HG03103 (cell line): ENCODE data around the gene GTSF1L.

ENCODE experiments used
- ATAC-seq: cut with Tn5 transposase; IDR thresholded peaks from one replicate; pipeline ENCODE4 v1.9.1; 2021; ENCODE audit warnings: low read depth; ENCODE audit not compliant: unreplicated experiment

Gene GTSF1L

DNA sequence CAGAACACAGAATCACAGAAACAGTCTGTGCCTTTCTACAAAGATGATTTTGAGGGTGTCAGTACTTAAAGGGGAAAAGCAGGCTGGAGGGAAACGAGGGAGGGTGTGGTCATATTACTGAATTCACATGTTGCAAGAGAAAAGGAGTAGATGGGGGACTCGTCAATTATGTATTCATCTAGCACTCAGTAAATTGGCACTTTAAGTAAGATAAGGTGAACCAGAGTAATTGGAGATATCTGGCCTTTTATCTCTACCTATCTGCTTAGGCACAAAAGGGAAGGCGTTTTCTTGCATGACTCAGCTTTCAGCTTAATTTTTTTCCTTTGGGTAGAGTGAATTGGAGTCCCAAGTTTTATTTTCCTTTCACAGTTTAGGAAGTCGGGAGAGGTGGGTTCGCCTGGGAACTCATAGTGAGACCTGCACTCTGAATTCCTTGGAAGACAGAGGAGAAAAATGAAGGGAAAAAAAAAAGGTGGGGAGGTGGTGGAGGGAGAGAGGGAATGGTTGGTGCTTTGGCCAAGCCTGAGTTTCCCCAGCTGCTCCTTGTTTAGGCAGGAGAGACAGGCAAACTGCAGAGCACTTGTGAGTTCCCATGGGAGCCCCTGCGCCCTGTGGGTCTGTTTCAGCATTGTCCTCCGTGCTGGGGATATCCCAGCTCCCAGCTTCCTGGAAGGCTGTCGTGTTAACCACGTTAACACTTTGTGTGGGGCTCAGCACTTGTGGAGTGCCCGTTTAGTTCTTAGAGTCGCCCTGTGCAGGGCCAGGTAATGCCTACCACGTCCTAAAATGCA, 19.7 kb upstream of the GTSF1L start:
- no peak for ATAC-seq

DNA sequence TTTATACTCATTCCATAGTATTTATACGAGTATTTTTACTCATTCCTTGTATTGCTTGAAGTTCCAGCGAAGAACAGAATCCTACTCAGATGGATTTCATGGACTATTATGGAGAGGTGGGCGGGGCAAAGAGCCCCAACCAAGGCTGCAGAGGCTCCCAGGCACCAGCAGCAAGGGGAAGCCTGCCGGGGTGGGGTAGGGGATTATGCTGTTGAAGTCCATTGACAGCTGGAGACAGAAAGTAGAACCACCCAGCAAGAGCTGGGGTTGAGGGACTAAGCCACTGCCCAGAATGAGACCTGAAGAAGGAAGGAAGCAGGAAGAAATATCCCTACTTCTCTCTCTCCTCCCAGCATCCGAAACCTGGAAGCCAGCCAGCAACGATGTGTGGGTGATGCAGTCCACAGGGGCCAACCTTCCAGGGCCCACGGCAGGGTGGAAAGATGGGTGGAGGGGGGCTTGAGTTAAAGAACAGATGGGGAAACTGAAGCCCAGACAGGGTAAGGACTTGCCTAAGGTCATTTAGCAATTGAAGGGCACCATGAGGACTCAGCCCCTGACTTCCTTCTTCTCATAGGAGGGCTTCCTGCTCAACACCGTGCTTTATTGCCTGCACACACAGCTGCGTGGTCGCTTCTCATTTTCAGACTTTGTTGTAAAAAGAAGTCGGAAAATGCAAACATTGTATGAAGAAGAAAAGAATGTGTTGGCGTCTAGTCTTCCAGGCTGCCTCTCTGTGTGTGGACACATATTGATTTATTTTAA, 18.3 kb upstream of the GTSF1L start:
- ATAC-seq: no peak

DNA sequence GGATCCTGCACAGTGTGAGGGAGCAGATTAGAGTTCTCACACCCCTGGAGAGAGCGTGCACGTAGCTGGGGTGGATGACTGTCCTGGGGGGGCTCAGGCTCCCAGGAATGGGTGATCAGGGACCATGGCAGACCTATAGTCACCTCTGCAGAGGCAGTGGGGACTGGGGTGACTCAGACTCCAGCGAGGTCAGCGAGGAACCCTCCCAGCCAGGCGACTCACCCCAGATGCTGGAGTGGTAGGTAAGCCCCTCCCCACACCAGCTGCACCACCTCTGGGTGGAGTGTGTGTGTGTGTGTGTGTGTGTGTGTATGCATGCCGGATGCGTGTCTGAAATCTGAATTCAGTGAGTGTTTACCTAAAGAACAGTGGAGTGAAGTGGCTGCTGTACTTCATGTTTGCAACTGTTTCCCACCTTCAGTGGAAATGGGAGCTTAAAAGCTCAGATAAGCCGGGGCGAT, 17.4 kb upstream of the GTSF1L start:
- no peak for ATAC-seq

DNA sequence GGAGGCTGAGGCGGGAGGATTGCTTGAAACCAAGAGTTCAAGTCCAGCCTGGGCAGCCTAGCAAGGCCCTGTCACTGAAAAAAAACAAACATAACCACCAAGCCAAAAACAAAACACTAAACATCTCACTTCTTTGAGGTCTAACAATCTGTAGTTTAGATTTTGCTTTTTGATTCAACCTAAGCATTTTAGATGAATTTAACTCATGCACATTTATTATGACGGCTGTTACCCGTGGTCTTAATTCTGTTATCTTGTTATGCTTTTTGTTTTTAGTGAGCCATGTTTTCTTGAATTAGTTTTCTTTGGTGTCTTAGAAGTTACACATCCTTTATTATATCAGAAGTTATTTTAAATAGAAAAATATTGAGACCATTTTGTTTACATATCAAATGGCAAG, 13.8 kb upstream of the GTSF1L start:
- ATAC-seq: no peak

DNA sequence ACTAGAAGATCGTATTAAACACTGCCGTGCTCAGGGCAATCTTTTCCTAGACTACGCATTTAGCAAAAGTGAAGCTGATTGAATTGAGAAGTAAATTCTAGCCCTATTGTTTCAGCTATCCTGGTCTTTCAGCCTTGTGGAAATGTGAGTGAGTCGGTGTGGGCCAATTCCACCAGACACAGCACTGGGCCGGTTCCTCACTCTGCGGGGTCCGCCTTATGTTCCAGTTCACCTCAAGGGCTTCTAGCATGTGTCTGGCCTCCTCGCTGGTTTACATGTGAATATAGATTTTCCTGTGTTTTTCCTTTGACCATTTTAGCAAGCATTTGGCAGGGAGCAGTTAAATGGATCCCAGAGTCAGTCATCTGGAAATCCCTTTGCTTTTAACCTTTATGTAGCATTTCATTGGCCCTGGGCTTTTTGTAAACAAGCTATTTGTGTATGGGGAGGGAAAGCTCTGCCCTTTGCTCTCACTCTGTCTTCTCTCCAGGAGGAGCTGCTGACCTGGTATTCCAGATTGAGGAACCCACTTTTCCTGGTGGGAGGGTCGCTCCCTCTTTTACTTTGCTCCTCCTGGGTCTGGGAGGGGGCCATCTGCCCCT, 12.4 kb upstream of the GTSF1L start:
- no peak for ATAC-seq

DNA sequence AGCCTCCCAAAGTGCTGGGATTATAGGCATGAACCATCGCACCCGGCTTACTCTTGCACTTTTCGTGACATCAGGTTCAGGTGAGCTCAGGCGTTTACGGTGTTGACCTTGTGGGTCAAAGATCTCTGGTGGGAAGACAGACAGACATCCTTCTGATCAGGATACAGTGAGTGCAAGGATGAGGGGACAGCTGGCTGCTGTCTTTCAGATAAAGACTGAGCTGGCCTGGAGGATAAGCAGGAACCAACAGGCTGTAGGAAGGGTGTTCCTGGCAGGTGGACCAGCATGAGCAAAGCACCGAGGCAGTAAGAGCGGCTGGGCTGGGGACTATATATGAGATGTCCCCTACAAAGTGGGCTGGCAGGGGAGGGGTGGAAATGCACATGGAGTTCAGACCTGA, 11.1 kb upstream of the GTSF1L start:
- no peak for ATAC-seq

DNA sequence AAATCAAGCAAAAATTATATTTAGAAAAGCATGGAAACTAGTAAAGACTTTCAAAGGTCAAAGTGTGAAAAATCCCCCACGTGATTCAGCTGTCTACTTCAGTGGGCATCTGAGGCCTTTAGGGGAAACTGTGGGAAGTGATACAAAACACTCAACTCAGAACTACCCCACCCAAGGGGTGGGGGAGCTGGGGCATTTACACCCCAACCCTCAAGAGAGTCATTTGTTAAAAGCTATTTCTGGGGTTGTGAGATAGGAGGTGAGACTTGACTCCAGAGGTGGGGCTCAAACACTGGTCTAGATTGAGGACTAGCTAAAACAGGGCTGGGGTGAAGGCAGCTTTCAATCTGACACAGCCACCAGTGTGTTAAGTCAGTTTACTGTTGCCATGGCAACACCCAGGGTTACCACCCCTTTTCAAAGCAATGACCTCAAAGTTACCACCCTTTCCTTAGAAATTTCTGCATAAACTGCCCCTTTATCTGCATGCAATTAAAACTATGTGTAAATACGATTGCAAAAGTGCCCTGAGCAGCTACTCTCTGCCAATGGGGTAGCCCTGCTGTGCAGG, 9.9 kb upstream of the GTSF1L start:
- peak; percentile 70 for ATAC-seq

DNA sequence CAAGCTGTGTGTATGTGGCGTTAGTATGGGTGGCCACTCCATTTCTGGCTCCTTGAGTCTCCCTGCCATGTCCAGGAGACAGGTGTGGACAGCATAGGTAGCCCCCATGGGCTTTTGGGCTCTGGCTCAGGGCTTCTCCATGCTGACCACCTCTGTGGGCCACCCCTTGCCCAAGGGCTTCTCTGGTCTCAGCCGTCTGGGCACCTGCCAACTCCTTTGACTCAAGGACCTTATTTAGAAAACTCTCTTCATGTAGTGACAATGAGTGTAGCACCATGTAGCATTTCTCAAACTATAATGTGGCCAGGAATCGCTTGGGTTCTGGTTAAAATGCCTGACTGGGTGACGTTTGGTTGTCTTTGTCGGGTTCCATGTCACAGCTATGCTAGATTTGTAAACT, 5.1 kb upstream of the GTSF1L start:
- ATAC-seq: no peak

DNA sequence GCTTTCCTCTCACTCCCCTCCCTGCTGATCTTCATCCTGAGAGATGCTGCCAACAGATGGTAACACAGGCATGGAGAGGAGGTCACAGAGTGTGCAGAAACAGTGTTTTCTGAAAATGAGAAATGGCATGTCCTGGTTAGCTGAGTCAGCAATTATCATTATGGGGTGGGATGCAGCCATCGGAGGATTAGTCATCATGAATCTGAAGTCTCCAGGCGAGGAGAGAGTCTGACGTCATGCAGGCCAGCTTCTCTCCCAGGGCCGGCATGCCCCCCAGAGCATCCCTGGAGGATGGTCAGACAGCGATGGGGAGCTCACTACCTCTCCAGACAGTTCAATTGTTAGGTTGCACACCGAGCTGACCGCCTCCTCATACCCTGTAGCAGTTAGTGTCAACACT, 4.7 kb upstream of the GTSF1L start:
- ATAC-seq: no peak

DNA sequence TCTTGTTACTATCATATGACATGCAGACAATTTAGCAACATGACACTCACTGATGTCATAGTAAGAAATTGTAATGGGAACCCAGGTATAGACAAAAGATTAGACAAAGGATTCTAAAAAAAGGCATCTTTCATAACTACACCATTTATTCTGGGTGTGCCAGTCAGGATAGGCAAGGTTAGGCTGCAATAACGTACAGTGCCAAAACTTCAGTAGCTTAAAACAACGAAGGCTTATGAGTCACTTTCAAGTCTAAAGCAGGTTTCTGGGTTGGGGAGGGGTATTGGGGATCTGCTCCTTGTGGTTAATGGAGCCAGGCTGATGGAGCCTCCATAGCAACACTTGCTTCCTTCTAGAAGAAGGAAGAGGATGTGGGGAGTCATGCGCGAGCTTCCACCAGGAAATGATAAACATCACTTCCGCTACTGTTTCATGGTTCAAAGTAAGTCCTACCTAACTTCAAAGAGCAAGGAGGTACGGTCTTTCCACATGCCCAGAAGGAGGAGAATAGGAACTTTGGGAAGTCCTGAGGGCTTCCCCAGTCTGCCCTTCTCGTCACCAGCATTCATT, 2.0 kb upstream of the GTSF1L start:
- no peak for ATAC-seq

DNA sequence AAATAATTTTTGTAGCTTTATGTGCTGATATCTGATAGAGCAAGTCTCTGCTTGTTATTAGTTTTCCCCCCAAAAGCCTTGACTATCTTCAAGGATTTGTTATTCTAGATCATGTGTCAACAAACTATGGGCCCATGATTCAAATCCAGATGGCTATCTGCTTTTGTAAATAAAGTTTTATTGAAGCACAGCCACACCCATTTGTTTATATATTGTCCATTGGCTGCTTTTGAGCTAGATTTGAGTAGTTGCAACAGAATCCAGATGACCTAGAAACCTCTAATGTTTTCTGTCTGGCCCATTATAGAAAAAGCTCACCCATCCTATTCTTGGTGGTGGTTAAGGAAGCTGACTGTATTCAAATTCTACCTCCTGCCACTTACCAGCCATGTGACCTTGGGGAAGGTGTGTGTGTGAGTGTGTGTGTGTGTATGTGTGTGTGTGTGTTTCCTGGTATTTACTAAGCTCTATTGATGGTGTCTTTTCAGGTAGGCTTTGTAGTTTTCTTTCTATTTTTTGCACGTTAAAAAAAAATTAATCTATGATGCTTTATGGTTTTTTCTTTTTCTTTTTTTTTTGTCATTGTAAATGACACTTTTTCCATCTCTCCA, 1.3 kb upstream of the GTSF1L start:
- no peak for ATAC-seq

DNA sequence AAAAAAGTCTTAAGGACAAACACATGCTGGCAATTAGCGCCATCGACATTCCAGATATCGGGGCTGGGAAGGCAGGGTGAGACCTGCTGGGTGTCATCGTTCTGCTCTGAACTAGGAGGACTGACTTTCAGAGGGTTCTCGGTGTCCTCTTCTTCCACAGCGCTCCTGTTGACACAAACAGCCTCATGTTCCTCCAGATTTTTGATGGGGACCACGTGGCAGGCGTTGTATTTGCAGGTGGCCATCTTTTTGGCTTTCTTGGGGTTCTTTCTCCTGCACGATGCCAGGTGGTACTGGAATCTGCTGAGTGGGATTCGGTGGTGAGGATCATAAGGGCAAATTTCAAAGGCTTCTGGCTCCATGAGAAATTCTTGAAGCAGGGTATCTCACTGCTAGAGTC, 469 bp downstream of the GTSF1L start:
- no peak for ATAC-seq

DNA sequence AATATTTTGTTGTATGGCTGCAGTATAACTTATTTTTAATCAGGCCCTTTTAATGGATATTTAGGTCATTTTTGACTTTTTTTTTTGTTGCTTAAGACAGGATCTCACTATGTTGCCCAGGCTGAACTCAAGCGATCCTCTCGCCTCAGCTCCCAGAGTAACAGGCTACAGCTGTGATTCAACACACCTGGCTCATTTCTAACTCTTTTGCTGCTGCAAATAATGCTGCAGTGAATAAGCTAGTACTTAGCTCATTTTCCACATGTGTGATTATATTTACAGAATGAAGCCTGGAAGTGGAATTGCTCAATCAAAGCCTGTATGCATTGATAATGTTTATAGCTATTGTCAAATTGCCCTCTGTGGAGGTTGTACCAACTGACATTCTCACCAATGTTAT, 1.1 kb downstream of the GTSF1L start:
- no peak for ATAC-seq

DNA sequence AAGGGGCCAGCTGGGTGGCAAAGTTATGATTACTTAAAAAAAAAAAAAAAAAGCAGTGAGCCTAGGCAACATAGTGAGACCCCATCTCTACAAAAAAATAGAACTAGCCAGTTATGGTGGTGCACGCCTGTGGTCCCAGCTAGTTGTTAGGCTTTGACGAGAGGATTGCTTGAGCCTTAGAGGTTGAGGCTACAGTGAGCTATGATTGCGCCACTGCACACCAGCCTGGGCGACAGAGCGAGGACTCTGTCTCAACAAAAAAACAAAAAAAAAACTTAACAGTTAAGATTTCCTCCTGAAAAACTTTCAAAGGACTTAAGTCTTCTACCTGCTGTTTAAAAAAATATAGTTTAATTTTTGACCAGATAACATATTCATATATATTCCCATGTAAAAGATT, 2.4 kb downstream of the GTSF1L start:
- ATAC-seq: no peak

DNA sequence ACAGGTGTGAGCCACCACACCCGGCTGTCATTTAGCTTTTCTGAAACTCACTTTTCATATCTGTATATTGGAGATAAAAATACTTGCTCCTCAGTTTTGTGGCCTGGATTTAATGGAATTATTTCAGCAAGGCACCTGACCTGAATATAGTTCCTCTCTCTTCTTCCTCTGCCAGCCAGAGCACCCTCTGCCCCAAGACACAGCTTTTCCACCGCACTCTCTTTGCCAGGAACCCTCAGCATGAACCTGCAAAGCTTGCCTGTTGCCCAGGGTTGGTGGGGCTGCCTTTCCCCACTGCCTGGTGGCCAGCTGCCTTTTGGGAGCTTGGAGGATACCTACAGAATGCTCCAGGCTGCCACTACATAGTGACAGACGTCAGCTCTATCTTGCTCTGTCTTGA, 3.1 kb downstream of the GTSF1L start:
- no peak for ATAC-seq

DNA sequence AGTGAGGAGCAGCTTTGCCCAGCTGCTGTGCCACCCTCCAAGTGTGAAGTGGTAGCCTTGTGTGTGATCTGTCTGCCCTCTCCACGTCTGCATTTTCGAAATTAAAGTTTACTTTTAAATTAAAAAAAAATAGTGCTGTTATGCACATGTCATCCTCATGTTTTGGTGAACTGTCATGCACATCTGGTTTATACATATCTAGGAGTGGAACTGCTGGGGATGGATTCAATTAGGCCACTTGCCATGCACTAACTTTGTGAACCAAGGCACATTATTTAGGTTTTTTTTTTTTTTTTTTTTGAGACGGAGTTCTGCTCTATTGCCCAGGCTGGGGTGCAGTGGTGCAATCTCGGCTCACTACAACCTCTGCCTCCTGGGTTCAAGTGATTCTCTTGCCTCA, 3.6 kb downstream of the GTSF1L start:
- no peak for ATAC-seq

DNA sequence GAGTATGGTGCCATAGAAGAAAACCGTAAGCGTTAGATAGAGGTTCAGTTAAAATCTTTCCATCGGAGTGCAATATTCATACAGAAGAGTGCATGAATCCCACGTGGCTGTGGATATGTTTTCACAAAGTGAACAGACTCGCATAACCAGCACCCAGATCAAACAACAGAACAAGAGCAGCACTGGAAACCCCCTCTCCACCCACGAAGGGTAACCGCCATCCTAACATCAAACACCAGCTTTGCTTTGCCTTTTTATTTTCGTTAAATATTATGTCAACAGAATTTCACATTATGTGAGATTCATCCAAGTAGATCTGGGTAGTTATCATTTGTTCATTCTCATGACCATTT, 4.7 kb downstream of the GTSF1L start:
- no peak for ATAC-seq

DNA sequence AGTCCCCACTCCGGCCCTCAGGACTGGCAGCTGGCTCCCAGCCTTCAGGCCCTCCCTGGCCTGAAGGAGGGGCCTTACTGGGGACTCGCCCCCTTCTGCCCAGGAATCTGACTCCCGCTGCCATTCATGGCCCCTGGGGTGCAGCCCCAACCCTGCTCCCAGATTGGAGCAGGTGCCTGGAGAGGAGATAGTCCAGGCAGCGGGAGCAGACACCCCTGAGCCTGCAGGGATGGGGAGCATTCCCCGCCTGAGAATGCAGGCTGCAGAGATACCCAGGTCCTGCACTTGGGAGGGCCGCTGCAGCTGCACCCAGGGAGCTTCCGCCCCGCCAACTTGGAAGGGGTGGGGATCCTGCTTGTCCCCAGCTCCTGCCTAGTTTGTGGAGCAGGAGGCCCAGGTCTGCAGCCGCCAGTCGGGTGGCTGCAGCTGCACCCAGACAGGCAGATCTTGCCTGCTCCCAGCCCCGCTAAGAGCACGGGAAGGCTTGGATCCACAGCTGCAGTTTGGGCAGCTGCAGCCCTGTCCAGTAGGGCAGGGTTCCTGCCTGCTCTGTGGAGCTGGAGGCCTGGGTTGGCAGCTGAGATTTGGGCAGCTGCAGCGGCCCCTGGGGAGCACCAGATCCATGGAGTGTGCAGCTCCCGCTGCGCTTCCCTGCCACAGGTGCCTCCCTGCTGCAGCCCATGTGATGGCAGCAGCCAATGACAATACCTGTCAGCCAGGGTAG, 5.2 kb downstream of the GTSF1L start:
- ATAC-seq: no peak

DNA sequence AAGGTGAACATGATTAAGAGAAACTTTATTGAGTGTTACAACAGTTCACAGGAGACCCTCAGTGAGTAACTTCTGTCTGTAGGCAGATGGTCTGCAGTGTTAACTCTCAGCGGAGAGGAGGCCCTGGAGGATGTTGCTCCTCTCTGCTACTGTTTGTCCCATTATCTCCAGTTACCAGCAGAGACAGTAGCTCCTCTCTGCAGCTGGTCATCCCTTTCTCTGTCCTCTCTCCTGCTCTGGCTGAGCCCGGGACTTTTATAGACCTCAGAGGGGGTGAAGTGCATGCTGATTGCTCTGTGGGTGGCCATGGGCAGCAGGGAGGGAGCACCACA, 5.7 kb downstream of the GTSF1L start:
- ATAC-seq: no peak

DNA sequence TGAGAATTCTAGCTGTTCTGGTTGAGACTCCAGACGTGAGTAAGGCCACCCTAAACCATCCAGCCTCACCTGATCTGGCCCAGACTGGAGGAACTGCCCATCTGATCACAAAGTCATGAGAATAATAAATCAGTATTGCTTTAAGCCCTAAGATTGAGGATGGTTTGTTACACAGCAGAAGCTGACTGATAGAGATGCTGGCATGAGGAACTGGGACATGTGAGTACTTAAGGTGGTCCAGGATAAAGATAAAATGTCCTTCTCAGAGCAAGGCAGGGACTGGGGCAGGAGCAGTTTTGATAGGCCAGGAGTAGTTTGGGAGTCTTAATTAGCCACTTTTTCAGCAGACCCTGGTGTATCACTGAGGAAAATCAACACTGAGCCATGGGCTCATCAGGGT, 6.8 kb downstream of the GTSF1L start:
- no peak for ATAC-seq
